ENCODE data around the gene CCL24.
"Not testable (repeated sequence)": the region's sequence is repeated elsewhere in the genome, so short reads cannot be mapped to it uniquely, and the experiment has no call there.

Gene CCL24

GRCh38 chr7:75836798-75837197 is 23.2 kb upstream of the CCL24 start:
- H3K4me3 ChIP-seq (ENCODE audit: low read length) = no peak overlapping the region
- no peak for TF ChIP-seq ZNF274 (IDR thresholded peaks at IDR 0.05; ENCODE audit: low read depth, low read length)

- TF ChIP-seq ZNF274 (IDR thresholded peaks at IDR 0.05; ENCODE audit: low read depth, low read length) = no peak
- H3K4me3 ChIP-seq (ENCODE audit: low read length) = no peak overlapping the region
Measured at GRCh38 chr7:75835688-75836285, 22.2 kb upstream of the CCL24 start.

GRCh38 chr7:75833662-75834061 is 20.1 kb upstream of the CCL24 start:
- H3K4me3 ChIP-seq (ENCODE audit: low read length) = not testable (repeated sequence)

- no peak overlapping the region for H3K4me3 ChIP-seq (ENCODE audit: low read length)
- TF ChIP-seq ZNF274 (IDR thresholded peaks at IDR 0.05; ENCODE audit: low read depth, low read length) = no peak
Measured at GRCh38 chr7:75830978-75831377, 17.4 kb upstream of the CCL24 start.

- H3K4me3 ChIP-seq (ENCODE audit: low read length) = not testable (repeated sequence)
Measured at GRCh38 chr7:75829656-75830055, 16.1 kb upstream of the CCL24 start.

GRCh38 chr7:75823198-75823910 is 9.7 kb upstream of the CCL24 start:
- H3K4me3 ChIP-seq (ENCODE audit: low read length) = no peak overlapping the region
- TF ChIP-seq ZNF274 (IDR thresholded peaks at IDR 0.05; ENCODE audit: low read depth, low read length) = no peak

- no peak for TF ChIP-seq ZNF274 (IDR thresholded peaks at IDR 0.05; ENCODE audit: low read depth, low read length)
- H3K4me3 ChIP-seq (ENCODE audit: low read length) = no peak overlapping the region
Measured at GRCh38 chr7:75820688-75821087, 7.1 kb upstream of the CCL24 start.

GRCh38 chr7:75819711-75820110 is 6.1 kb upstream of the CCL24 start:
- H3K4me3 ChIP-seq (ENCODE audit: low read length) = no peak overlapping the region
- no peak for TF ChIP-seq ZNF274 (IDR thresholded peaks at IDR 0.05; ENCODE audit: low read depth, low read length)

GRCh38 chr7:75818472-75818871 is 4.9 kb upstream of the CCL24 start:
- no peak overlapping the region for H3K4me3 ChIP-seq (ENCODE audit: low read length)
- no peak for TF ChIP-seq ZNF274 (IDR thresholded peaks at IDR 0.05; ENCODE audit: low read depth, low read length)

- TF ChIP-seq ZNF274 (IDR thresholded peaks at IDR 0.05; ENCODE audit: low read depth, low read length) = no peak
- no peak overlapping the region for H3K4me3 ChIP-seq (ENCODE audit: low read length)
Measured at GRCh38 chr7:75817116-75817515, 3.5 kb upstream of the CCL24 start.

GRCh38 chr7:75815418-75816064 is 1.9 kb upstream of the CCL24 start:
- H3K4me3 ChIP-seq (ENCODE audit: low read length) = no peak overlapping the region
- no peak for TF ChIP-seq ZNF274 (IDR thresholded peaks at IDR 0.05; ENCODE audit: low read depth, low read length)

GRCh38 chr7:75814407-75814947 is 871 bp upstream of the CCL24 start:
- H3K4me3 ChIP-seq (ENCODE audit: low read length) = no peak overlapping the region
- TF ChIP-seq ZNF274 (IDR thresholded peaks at IDR 0.05; ENCODE audit: low read depth, low read length) = no peak

- no peak overlapping the region for H3K4me3 ChIP-seq (ENCODE audit: low read length)
- no peak for TF ChIP-seq ZNF274 (IDR thresholded peaks at IDR 0.05; ENCODE audit: low read depth, low read length)
Measured at GRCh38 chr7:75813084-75813483, 522 bp downstream of the CCL24 start.

GRCh38 chr7:75811894-75812678 is 1.5 kb downstream of the CCL24 start:
- no peak for TF ChIP-seq ZNF274 (IDR thresholded peaks at IDR 0.05; ENCODE audit: low read depth, low read length)
- no peak overlapping the region for H3K4me3 ChIP-seq (ENCODE audit: low read length)
